ENCODE data around the gene NFIA.

DNA sequence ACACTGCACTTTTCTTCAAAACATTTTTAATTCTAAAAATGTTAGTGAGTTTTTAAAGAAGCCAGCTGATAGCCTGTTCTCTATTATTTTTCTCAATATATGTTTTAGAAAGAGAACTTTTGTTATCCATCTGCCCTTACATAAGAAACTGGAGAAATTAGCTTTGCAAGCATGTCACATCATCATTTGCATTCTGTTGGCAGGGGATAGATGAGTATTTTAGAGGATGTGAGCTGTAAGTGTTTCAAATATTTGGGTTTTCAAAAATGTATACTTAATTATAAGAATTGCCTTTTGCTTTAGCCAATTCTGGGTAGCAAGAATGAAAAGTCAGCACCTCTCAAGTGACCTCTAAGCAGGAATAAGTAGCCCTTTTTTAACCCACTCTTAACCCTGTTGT lies 7.4 kb downstream of the NFIA start:
- TF ChIP-seq EZH2 (IDR thresholded peaks at IDR 0.05): no peak
- no peak for TF ChIP-seq POLR2AphosphoS5 (IDR thresholded peaks at IDR 0.05; ENCODE audit: borderline replicate concordance, low read depth, low read length)
